ENCODE measurements around the gene TROAP. TPM values are rescaled to one million over a fixed set of nuclear protein-coding genes. Genes with fewer than 3 reads are reported as not detected.
"Not testable (repeated sequence)": the region's sequence is repeated elsewhere in the genome, so short reads cannot be mapped to it uniquely, and the experiment has no call there.

The TROAP gene
- total RNA-seq, 3 donors from 2014 or later (not counting 1 experiment from before 2014, with no cell fraction given) = 0.58 to 3.0 (median 2.2) TPM

GRCh38 chr12:49276304-49277290 is 46.5 kb upstream of the TROAP start:
- Histone ChIP-seq H3K27me3 (ENCODE audit: control insufficient read depth, insufficient read depth, low read length) (no peaks in the 10 kb centered on the region), H3K4me1 (ENCODE audit: control insufficient read depth, insufficient read depth, low read length) (no peaks in the 10 kb centered on the region), H3K27ac (ENCODE audit: low read length) (no peak overlapping the region), H3K9me3 (ENCODE audit: control insufficient read depth, insufficient read depth, low read length) (no peaks in the 10 kb centered on the region), H3K4me3 (ENCODE audit: low read length) (no peak overlapping the region), H3K36me3 (ENCODE audit: control insufficient read depth, insufficient read depth, low read length) (peaks cover 12% of the 10 kb centered on the region)
- intact Hi-C loops (cut with micrococcal nuclease) = no loop called here
- Mint-ChIP-seq H3K9me3 (no peaks in the 10 kb centered on the region), H3K27ac (no peak overlapping the region), H3K36me3 (no peaks in the 10 kb centered on the region), H3K27me3 (ENCODE audit: low read depth in 2 of 2) (peaks cover 0 to 9% of the 10 kb centered on the region in 2 donors), H3K4me3 (no peak overlapping the region), H3K4me1 (no peaks in the 10 kb centered on the region)
- ATAC-seq (no peak), DNase-seq (no peak)
- WGBS (ENCODE audit: insufficient coverage) = 92% methylated on average over 12 of the region's 13 CpGs
- TF ChIP-seq CTCF (IDR thresholded peaks at IDR 0.05) = no peak

GRCh38 chr12:49277466-49277865 is 45.6 kb upstream of the TROAP start:
- Histone ChIP-seq H3K27ac (ENCODE audit: low read length) (no peak overlapping the region), H3K4me3 (ENCODE audit: low read length) (no peak overlapping the region), H3K9me3 (ENCODE audit: control insufficient read depth, insufficient read depth, low read length) (no peaks in the 10 kb centered on the region), H3K27me3 (ENCODE audit: control insufficient read depth, insufficient read depth, low read length) (no peaks in the 10 kb centered on the region), H3K36me3 (ENCODE audit: control insufficient read depth, insufficient read depth, low read length) (peaks cover 8% of the 10 kb centered on the region), H3K4me1 (ENCODE audit: control insufficient read depth, insufficient read depth, low read length) (no peaks in the 10 kb centered on the region)
- no peaks in the 10 kb centered on the region for H3K36me3 Mint-ChIP-seq
- TF ChIP-seq CTCF (IDR thresholded peaks at IDR 0.05) = no peak
- 86% methylated on average over 7 of the region's 7 CpGs for WGBS (ENCODE audit: insufficient coverage)
- ATAC-seq (no peak), DNase-seq (no peak)
- peaks cover 2 to 9% of the 10 kb centered on the region in 2 donors for H3K27me3 Mint-ChIP-seq (ENCODE audit: low read depth in 2 of 2)
- no peaks in the 10 kb centered on the region for H3K4me1 Mint-ChIP-seq
- intact Hi-C loops (cut with micrococcal nuclease) = no loop called here
- no peaks in the 10 kb centered on the region for H3K9me3 Mint-ChIP-seq
- no peak overlapping the region for H3K27ac Mint-ChIP-seq
- H3K4me3 Mint-ChIP-seq = no peak overlapping the region

DNA sequence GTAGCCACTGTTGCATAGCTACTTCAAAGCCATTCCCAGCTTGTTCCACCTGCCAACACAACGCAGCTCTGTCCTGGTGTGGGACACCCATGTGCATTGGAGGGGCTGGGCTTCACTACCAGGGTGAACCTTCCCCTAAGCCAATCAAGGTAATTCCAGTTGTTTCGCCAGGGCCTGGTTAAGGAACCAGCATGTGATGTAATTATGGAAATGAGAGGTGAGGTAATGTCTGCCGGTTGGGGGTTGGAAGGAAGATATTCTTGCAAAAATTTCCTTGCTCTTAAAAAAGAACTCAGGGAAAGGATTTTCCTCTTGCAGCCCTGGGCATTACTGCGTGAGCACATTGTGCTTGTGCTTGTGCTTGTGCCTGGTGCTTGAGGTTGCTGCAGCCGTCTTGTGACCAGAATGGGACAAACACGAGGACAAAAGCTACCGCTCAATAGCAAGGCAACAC is 43.3 kb upstream of the TROAP start:
- no peak for TF ChIP-seq CTCF (IDR thresholded peaks at IDR 0.05)
- H3K27ac ChIP-seq (ENCODE audit: low read length) = no peak overlapping the region
- peaks cover 3 to 9% of the 10 kb centered on the region in 2 donors for H3K27me3 Mint-ChIP-seq (ENCODE audit: low read depth in 2 of 2)

DNA sequence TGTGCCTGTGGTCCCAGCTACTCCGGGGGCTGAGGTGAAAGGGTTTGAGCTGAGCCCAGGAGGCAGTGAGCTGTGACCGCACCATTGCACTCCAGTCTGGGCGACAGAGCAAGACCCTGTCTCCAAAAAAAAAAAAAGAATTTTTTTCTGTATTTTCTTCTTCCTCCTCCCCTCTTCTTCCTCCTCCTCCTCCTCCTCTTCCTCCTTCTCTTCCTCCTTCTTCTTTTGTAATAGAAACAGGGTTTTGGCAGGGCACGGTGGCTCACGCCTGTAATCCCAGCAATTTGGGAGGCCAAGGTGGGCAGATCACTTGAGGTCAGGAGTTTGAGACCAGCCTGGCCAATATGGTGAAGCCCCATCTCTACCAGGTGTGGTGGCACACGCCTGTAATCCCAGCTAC is 42.5 kb upstream of the TROAP start:
- H3K27ac Mint-ChIP-seq; DNase-seq; H3K9me3 Mint-ChIP-seq; H3K27ac ChIP-seq (ENCODE audit: low read length); H3K4me3 Mint-ChIP-seq; H3K27me3 ChIP-seq (ENCODE audit: control insufficient read depth, insufficient read depth, low read length); H3K4me3 ChIP-seq (ENCODE audit: low read length); ATAC-seq; H3K36me3 Mint-ChIP-seq; intact Hi-C loops (cut with micrococcal nuclease); H3K4me1 ChIP-seq (ENCODE audit: control insufficient read depth, insufficient read depth, low read length); H3K27me3 Mint-ChIP-seq (ENCODE audit: low read depth in 2 of 2); H3K9me3 ChIP-seq (ENCODE audit: control insufficient read depth, insufficient read depth, low read length); H3K4me1 Mint-ChIP-seq; H3K36me3 ChIP-seq (ENCODE audit: control insufficient read depth, insufficient read depth, low read length): not testable (repeated sequence)
- WGBS (ENCODE audit: insufficient coverage) = 89% methylated on average over 6 of the region's 6 CpGs

More for the DNA sequence above, 43.3 kb upstream of the TROAP start:
- no peak overlapping the region for H3K4me3 Mint-ChIP-seq
- intact Hi-C loops (cut with micrococcal nuclease) = no loop called here
- no peaks in the 10 kb centered on the region for H3K36me3 ChIP-seq (ENCODE audit: control insufficient read depth, insufficient read depth, low read length)
- H3K4me3 ChIP-seq (ENCODE audit: low read length) = no peak overlapping the region
- no peaks in the 10 kb centered on the region for H3K36me3 Mint-ChIP-seq
- no peaks in the 10 kb centered on the region for H3K27me3 ChIP-seq (ENCODE audit: control insufficient read depth, insufficient read depth, low read length)
- no peaks in the 10 kb centered on the region for H3K4me1 ChIP-seq (ENCODE audit: control insufficient read depth, insufficient read depth, low read length)
- H3K4me1 Mint-ChIP-seq = no peaks in the 10 kb centered on the region
- ATAC-seq (no peak), DNase-seq (no peak)
- H3K9me3 ChIP-seq (ENCODE audit: control insufficient read depth, insufficient read depth, low read length) = no peaks in the 10 kb centered on the region
- 82% methylated on average over 7 of the region's 7 CpGs for WGBS (ENCODE audit: insufficient coverage)
- H3K9me3 Mint-ChIP-seq = no peaks in the 10 kb centered on the region
- H3K27ac Mint-ChIP-seq = no peak overlapping the region

Measured in natural killer cell (primary cell).